ENCODE measurements around the gene SLC37A2. TPM values are rescaled to one million over a fixed set of nuclear protein-coding genes. Genes with fewer than 3 reads are reported as not detected.

SLC37A2 gene
- total and polyA plus RNA-seq, 8 donors: 2.2 to 42.5 (median 3.2) TPM

GRCh38 chr11:125139778-125140177 is 76.7 kb downstream of the SLC37A2 start:
- Histone ChIP-seq H3K4me3 (no peak overlapping the region), H3K36me3 (no peaks in the 10 kb centered on the region), H3K27ac (no peak overlapping the region), H3K4me1 (peaks cover 0 to 8% of the 10 kb centered on the region in 2 donors), H3K9me3 (no peaks in the 10 kb centered on the region), H3K27me3 (peaks cover 0 to 21% of the 10 kb centered on the region in 2 donors)
- DNase-seq (no peak), ATAC-seq (no peak)
- intact Hi-C loops (cut with DNase I): loop anchor here in 1 of 2 donors (5.0 to 10.0 kb wide), 2 partner anchors 47 to 175 kb away; no protein-coding TSS in a partner anchor
- no peak for TF ChIP-seq CTCF (IDR thresholded peaks at IDR 0.05)

Other genes with a start within 250 kb of the SLC37A2 start
- gene ROBO3, start 197.9 kb upstream of the SLC37A2 start, total RNA-seq: 10 to 100 TPM; 11.0 to 11.4 TPM
- 10 to 100 TPM; 38.8 to 54.8 (median 49.1) TPM for gene ROBO3, start 197.9 kb upstream of the SLC37A2 start, polyA plus RNA-seq (ENCODE audit: insufficient read length in 6 of 6)
- 10 to 100 TPM; 38.2 to 39.4 TPM for gene ROBO4, start 165.4 kb upstream of the SLC37A2 start, total RNA-seq
- gene ROBO4, start 165.4 kb upstream of the SLC37A2 start, polyA plus RNA-seq (ENCODE audit: insufficient read length in 6 of 6): 10 to 100 TPM; 31.1 to 61.9 (median 49.4) TPM
- gene HEPN1, start 144.1 kb upstream of the SLC37A2 start, total RNA-seq: not detected
- gene HEPN1, start 144.1 kb upstream of the SLC37A2 start, polyA plus RNA-seq (ENCODE audit: insufficient read length in 6 of 6): under 1 TPM in 1 of 6 donors, not detected in 5; 0.15 TPM
- gene HEPACAM, start 127.3 kb upstream of the SLC37A2 start, total RNA-seq: not detected
- gene HEPACAM, start 127.3 kb upstream of the SLC37A2 start, polyA plus RNA-seq (ENCODE audit: insufficient read length in 6 of 6): under 1 TPM in 5 of 6 donors, not detected in 1; 0.04 to 0.31 (median 0.07) TPM
- gene CCDC15, start 109.1 kb upstream of the SLC37A2 start, total RNA-seq: 1 to 10 TPM; 1.7 to 2.7 TPM
- gene CCDC15, start 109.1 kb upstream of the SLC37A2 start, polyA plus RNA-seq (ENCODE audit: insufficient read length in 6 of 6): 10 to 100 TPM in 1 of 6 donors, 1 to 10 TPM in 5; 5.1 to 10.1 (median 6.5) TPM
- gene TMEM218, start 48.3 kb downstream of the SLC37A2 start, total RNA-seq: 10 to 100 TPM; 19.9 to 28.1 TPM
- 10 to 100 TPM; 51.6 to 58.7 (median 53.6) TPM for gene TMEM218, start 48.3 kb downstream of the SLC37A2 start, polyA plus RNA-seq (ENCODE audit: insufficient read length in 6 of 6)
- 10 to 100 TPM in 1 of 2 donors, 1 to 10 TPM in 1; 6.7 to 13.1 TPM for gene PKNOX2, start 101.4 kb downstream of the SLC37A2 start, total RNA-seq
- gene PKNOX2, start 101.4 kb downstream of the SLC37A2 start, polyA plus RNA-seq (ENCODE audit: insufficient read length in 6 of 6): 10 to 100 TPM; 14.1 to 18.9 (median 17.3) TPM

Data from left lung (tissue), 10 donors.